MCF 10A (cell line): ENCODE measurements around the gene GALNT12. TPM values are rescaled to one million over a fixed set of nuclear protein-coding genes. Genes with fewer than 3 reads are reported as not detected.
A peak's percentile ranks its signal among the peaks of the same experiment; 100 is the strongest.

Experiments
- BruUV-seq: library from RNA; stranded (reverse); fragments of 400-500 nt; replicated peaks from 2 replicates; lab custom pipeline; 2021; lab: Mats Ljungman, UMichigan
- CTCF ChIA-PET: fragments of 300-600 bp; sonication (Branson Sonifier 250); formaldehyde crosslinking; extraction: SDS; loops from one replicate; lab custom pipeline; 2021; ENCODE audit warnings: antibody characterized with exemption, inconsistent platforms; lab: Yijun Ruan, JAX
- POLR2A ChIA-PET: fragments of 300-600, 350-650 bp; sonication (Branson Sonifier 250); formaldehyde crosslinking; extraction: SDS; loops from one replicate; lab custom pipeline; 2020; ENCODE audit warnings: antibody characterized with exemption, inconsistent platforms; lab: Yijun Ruan, JAX
- DNase-seq: peaks from one replicate; pipeline ENCODE4 v3.0.0-alpha.2; 2018; ENCODE audit not compliant: unreplicated experiment
- H3K27ac Mint-ChIP-seq: one replicate; pipeline ENCODE4 v1.8.0; 2022; ENCODE audit warnings: mild to moderate bottlenecking, low read depth, mixed read lengths; ENCODE audit not compliant: unreplicated experiment
- H3K27me3 Mint-ChIP-seq: one replicate; pipeline ENCODE4 v1.8.0; 2022; ENCODE audit warnings: mixed read lengths; ENCODE audit not compliant: insufficient read depth, unreplicated experiment
- H3K36me3 Mint-ChIP-seq: one replicate; pipeline ENCODE4 v1.8.0; 2022; ENCODE audit warnings: mild to moderate bottlenecking, moderate library complexity, mixed read lengths; ENCODE audit not compliant: insufficient read depth, unreplicated experiment
- H3K4me1 Mint-ChIP-seq: one replicate; pipeline ENCODE4 v1.8.0; 2022; ENCODE audit warnings: mixed read lengths; ENCODE audit not compliant: insufficient read depth, unreplicated experiment
- H3K4me3 Mint-ChIP-seq: one replicate; pipeline ENCODE4 v1.8.0; 2022; ENCODE audit warnings: mild to moderate bottlenecking, moderate library complexity, mixed read lengths; ENCODE audit not compliant: unreplicated experiment
- H3K9me3 Mint-ChIP-seq: one replicate; pipeline ENCODE4 v1.8.0; 2022; ENCODE audit warnings: mixed read lengths; ENCODE audit not compliant: unreplicated experiment
- CTCF ChIP-seq: fragments of 200-600 bp; IDR thresholded peaks from one replicate; pipeline ENCODE4 v1.8.0; 2022; ENCODE audit warnings: antibody characterized with exemption, mild to moderate bottlenecking; ENCODE audit not compliant: unreplicated experiment
- intact Hi-C: fragments of 100-400 bp; cut with micrococcal nuclease; formaldehyde crosslinking; loops from 2 replicates; pipeline ENCODE4 v1.14.1; 2022
- total RNA-seq: library from RNA; stranded (reverse); gene quantifications from 2 replicates; pipeline ENCODE4 v1.2.3, GENCODE V29; 2022

GALNT12 gene
- total RNA-seq, 1 experiment from 2014 or later: not detected

GRCh38 chr9:98796364-98797101, 10.9 kb upstream of the GALNT12 start, which contains the start of gene ANKS6:
Gene ANKS6 (minus strand): TSS chr9:98796555. CDS start chr9:98796491, 64 bp downstream.
- Mint-ChIP-seq H3K27me3 (no peaks in the 10 kb centered on the region), H3K4me3 (peak within 1 kb of the TSS; percentile 60), H3K9me3 (no peaks in the 10 kb centered on the region), H3K4me1 (peaks cover 26% of the 10 kb centered on the region), H3K27ac (no peak within 1 kb of the TSS), H3K36me3 (no peaks in the 10 kb centered on the region)
- TF ChIP-seq CTCF: peak; percentile 54
- DNase-seq: peak; percentile 64
- BruUV-seq: no TSS peak
- intact Hi-C loops: no loop called here
- CTCF ChIA-PET: interaction anchor here (0.6 to 2.1 kb wide), 5 partner anchors 8 to 481 kb away, joined by 3 to 10 read pairs (median 3); no protein-coding TSS in a partner anchor
- POLR2A ChIA-PET: no interaction called here

- no peak for DNase-seq
- Mint-ChIP-seq H3K9me3 (no peaks in the 10 kb centered on the region), H3K4me3 (peak overlapping the region; percentile 60), H3K27me3 (no peaks in the 10 kb centered on the region), H3K27ac (no peak overlapping the region), H3K36me3 (no peaks in the 10 kb centered on the region), H3K4me1 (peaks cover 18% of the 10 kb centered on the region)
- ChIA-PET POLR2A (no interaction called here), CTCF (interaction anchor here (0.7 to 2.1 kb wide), 5 partner anchors 10 to 633 kb away, joined by 3 to 10 read pairs (median 4); partner anchors contain the start of gene GALNT12)
- no TSS peak for BruUV-seq
- no peak for TF ChIP-seq CTCF
- intact Hi-C loops: no loop called here
Measured at GRCh38 chr9:98797491-98797890, 10.0 kb upstream of the GALNT12 start.

- intact Hi-C loops: no loop called here
- peaks cover 18% of the 10 kb centered on the region for H3K4me1 Mint-ChIP-seq
- TF ChIP-seq CTCF: no peak
- H3K27ac Mint-ChIP-seq: no peak overlapping the region
- H3K36me3 Mint-ChIP-seq: no peaks in the 10 kb centered on the region
- no peaks in the 10 kb centered on the region for H3K9me3 Mint-ChIP-seq
- no TSS peak for BruUV-seq
- H3K4me3 Mint-ChIP-seq: no peak overlapping the region
- ChIA-PET CTCF (interaction anchor here (0.6 to 2.1 kb wide), 5 partner anchors 10 to 918 kb away, joined by 3 to 10 read pairs (median 4); partner anchors contain the start of gene GALNT12), POLR2A (no interaction called here)
- peaks cover 4% of the 10 kb centered on the region for H3K27me3 Mint-ChIP-seq
- no peak for DNase-seq
Measured at GRCh38 chr9:98798254-98798653, 9.2 kb upstream of the GALNT12 start.

- no peaks in the 10 kb centered on the region for H3K9me3 Mint-ChIP-seq
- ChIA-PET POLR2A (interaction anchor here (0.6 to 0.7 kb wide), 3 partner anchors 8 to 1020 kb away, joined by 3 to 5 read pairs (median 4); no protein-coding TSS in a partner anchor), CTCF (interaction anchor here (1.0 to 1.9 kb wide), 5 partner anchors 10 to 478 kb away, joined by 3 to 15 read pairs (median 3); no protein-coding TSS in a partner anchor)
- BruUV-seq: no TSS peak
- no peak overlapping the region for H3K4me3 Mint-ChIP-seq
- no peak for TF ChIP-seq CTCF
- H3K4me1 Mint-ChIP-seq: peaks cover 31% of the 10 kb centered on the region
- peaks cover 12% of the 10 kb centered on the region for H3K27me3 Mint-ChIP-seq
- no peak overlapping the region for H3K27ac Mint-ChIP-seq
- intact Hi-C loops: no loop called here
- no peak for DNase-seq
- H3K36me3 Mint-ChIP-seq: no peaks in the 10 kb centered on the region
Measured at GRCh38 chr9:98801561-98801960, 5.9 kb upstream of the GALNT12 start.
